ENCODE data around the gene PRX. TPM values are rescaled to one million over a fixed set of nuclear protein-coding genes. Genes with fewer than 3 reads are reported as not detected.

Gene PRX
- total RNA-seq, 1 experiment from 2014 or later: 2.2 TPM

GRCh38 chr19:40357640-40358039 lies 55.5 kb downstream of the PRX start:
- BruUV-seq (replicated peaks): no TSS peak
- no peak overlapping the region for H3K9ac ChIP-seq (ENCODE audit: low read length)
- H3K9me2 ChIP-seq (replicated peaks; ENCODE audit: low read length): no peaks in the 10 kb centered on the region
- no peak overlapping the region for H3K4me2 ChIP-seq (ENCODE audit: low read length)
- H3K4me1 ChIP-seq (ENCODE audit: insufficient read depth, low read length): no peaks in the 10 kb centered on the region
- H4K20me1 ChIP-seq (ENCODE audit: low read length): no peaks in the 10 kb centered on the region
- DNase-seq (no peak), ATAC-seq (no peak)
- CTCF ChIA-PET: no interaction called here
- no peak overlapping the region for H3K27ac ChIP-seq (ENCODE audit: low read length)
- H3K27me3 ChIP-seq (ENCODE audit: low read length): no peaks in the 10 kb centered on the region
- no peaks in the 10 kb centered on the region for H3F3A ChIP-seq (ENCODE audit: low read length, unreplicated experiment)
- no peak overlapping the region for H2AFZ ChIP-seq (ENCODE audit: low read length)
- no peaks in the 10 kb centered on the region for H3K79me2 ChIP-seq (ENCODE audit: low read length)
- H3K4me3 ChIP-seq (ENCODE audit: low read length): no peak overlapping the region
- no peaks in the 10 kb centered on the region for H3K9me3 ChIP-seq (ENCODE audit: low read length)
- POLR2A ChIA-PET (ENCODE audit: unreplicated experiment): no interaction called here
- TF ChIP-seq EZH2 (IDR thresholded peaks at IDR 0.05; ENCODE audit: low read length, unreplicated experiment) (no peak), CTCF (conservative IDR thresholded peaks at IDR 0.05; ENCODE audit: low read depth, low read length) (no peak)
- intact Hi-C loops (cut with micrococcal nuclease): no loop called here
- no peaks in the 10 kb centered on the region for H3K36me3 ChIP-seq (ENCODE audit: low read depth, low read length)

GRCh38 chr19:40356681-40357595 lies 56.2 kb downstream of the PRX start:
- no peaks in the 10 kb centered on the region for H3K36me3 ChIP-seq (ENCODE audit: low read depth, low read length)
- DNase-seq (no peak), ATAC-seq (no peak)
- POLR2A ChIA-PET (ENCODE audit: unreplicated experiment): no interaction called here
- no peaks in the 10 kb centered on the region for H3K9me3 ChIP-seq (ENCODE audit: low read length)
- no peaks in the 10 kb centered on the region for H3K79me2 ChIP-seq (ENCODE audit: low read length)
- no peaks in the 10 kb centered on the region for H3K4me1 ChIP-seq (ENCODE audit: insufficient read depth, low read length)
- H3K4me3 ChIP-seq (ENCODE audit: low read length): no peak overlapping the region
- H3F3A ChIP-seq (ENCODE audit: low read length, unreplicated experiment): no peaks in the 10 kb centered on the region
- no peak overlapping the region for H3K4me2 ChIP-seq (ENCODE audit: low read length)
- no peaks in the 10 kb centered on the region for H4K20me1 ChIP-seq (ENCODE audit: low read length)
- no TSS peak for BruUV-seq (replicated peaks)
- intact Hi-C loops (cut with micrococcal nuclease): no loop called here
- no peaks in the 10 kb centered on the region for H3K27me3 ChIP-seq (ENCODE audit: low read length)
- no peak overlapping the region for H3K27ac ChIP-seq (ENCODE audit: low read length)
- TF ChIP-seq EZH2 (IDR thresholded peaks at IDR 0.05; ENCODE audit: low read length, unreplicated experiment) (no peak), EZH2phosphoT487 (IDR thresholded peaks at IDR 0.05; ENCODE audit: borderline replicate concordance, low read length) (no peak)
- H3K9ac ChIP-seq (ENCODE audit: low read length): no peak overlapping the region
- CTCF ChIA-PET: no interaction called here
- no peak overlapping the region for H2AFZ ChIP-seq (ENCODE audit: low read length)
- H3K9me2 ChIP-seq (replicated peaks; ENCODE audit: low read length): no peaks in the 10 kb centered on the region

- Histone ChIP-seq H3K27ac (ENCODE audit: low read length) (no peak overlapping the region), H3K36me3 (ENCODE audit: low read depth, low read length) (no peaks in the 10 kb centered on the region), H4K20me1 (ENCODE audit: low read length) (no peaks in the 10 kb centered on the region), H3K4me2 (ENCODE audit: low read length) (no peak overlapping the region), H3K27me3 (ENCODE audit: low read length) (no peaks in the 10 kb centered on the region), H3K4me1 (ENCODE audit: insufficient read depth, low read length) (no peaks in the 10 kb centered on the region), H3K79me2 (ENCODE audit: low read length) (no peaks in the 10 kb centered on the region), H3F3A (ENCODE audit: low read length, unreplicated experiment) (no peaks in the 10 kb centered on the region), H3K9me2 (replicated peaks; ENCODE audit: low read length) (no peaks in the 10 kb centered on the region), H3K9ac (ENCODE audit: low read length) (no peak overlapping the region), H3K9me3 (ENCODE audit: low read length) (no peaks in the 10 kb centered on the region), H2AFZ (ENCODE audit: low read length) (no peak overlapping the region), H3K4me3 (ENCODE audit: low read length) (no peak overlapping the region)
- no peak for ATAC-seq
- ChIA-PET CTCF (no interaction called here), POLR2A (ENCODE audit: unreplicated experiment) (no interaction called here)
- intact Hi-C loops (cut with micrococcal nuclease): no loop called here
- TF ChIP-seq EZH2 (IDR thresholded peaks at IDR 0.05; ENCODE audit: low read length, unreplicated experiment): no peak
- TF ChIP-seq EZH2phosphoT487 (IDR thresholded peaks at IDR 0.05; ENCODE audit: borderline replicate concordance, low read length): no peak
- no peak for TF ChIP-seq CTCF (conservative IDR thresholded peaks at IDR 0.05; ENCODE audit: low read depth, low read length)
- DNase-seq: no peak
- BruUV-seq (replicated peaks): no TSS peak
Measured at GRCh38 chr19:40355975-40356680, 57.0 kb downstream of the PRX start.
